SK-N-MC (cell line): ENCODE data around the gene CHD1L.

Experiments used
- EZH2 ChIP-seq: fragments of 200-600 bp; sonication (generic); IDR thresholded peaks from one replicate; pipeline ENCODE4 v1.6.1; 2017; ENCODE audit warnings: antibody characterized with exemption
- POLR2AphosphoS5 ChIP-seq: IDR thresholded peaks from 2 replicates; pipeline ENCODE4 v1.6.1; 2012; ENCODE audit warnings: mild to moderate bottlenecking, low read depth, low read length, borderline replicate concordance

DNA sequence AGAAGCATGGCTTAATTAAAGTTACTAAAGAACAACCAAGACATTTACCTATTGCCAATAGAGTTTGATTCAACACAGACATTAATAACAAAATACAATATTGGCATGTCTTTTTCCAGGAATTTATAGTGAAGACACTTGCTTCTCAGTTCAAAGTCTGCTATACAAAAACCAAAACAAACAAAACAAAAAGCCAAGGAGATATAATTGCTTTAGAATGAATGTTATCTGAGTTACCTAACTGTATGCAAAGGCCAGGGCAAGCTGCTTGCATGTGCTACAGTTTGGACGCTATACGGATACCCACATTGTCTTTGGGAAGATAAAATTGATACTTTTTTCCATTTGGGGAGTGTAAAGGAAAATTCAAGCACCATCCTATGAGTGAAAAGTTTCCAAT, 30.9 kb upstream of the CHD1L start:
- TF ChIP-seq POLR2AphosphoS5 (no peak), EZH2 (no peak)
